H7 (cell line): Measurements from ENCODE around the gene TMEM72. TPM values are rescaled to one million over a fixed set of nuclear protein-coding genes. Genes with fewer than 3 reads are reported as not detected.

Experiments used
- DNase-seq: peaks from one replicate; pipeline ENCODE4 v3.0.0; 2012
- H3K27me3 ChIP-seq: 2 replicates; pipeline ENCODE4 v1.6.0; 2011; ENCODE audit warnings: mild to moderate bottlenecking, low read length; ENCODE audit not compliant: control insufficient read depth, insufficient read depth
- H3K36me3 ChIP-seq: replicated peaks from 2 replicates; pipeline ENCODE4 v1.5.1; 2011; ENCODE audit warnings: low read length; ENCODE audit not compliant: control insufficient read depth, insufficient read depth
- H3K4me3 ChIP-seq: 2 replicates; pipeline ENCODE4 v1.5.1; 2011; ENCODE audit warnings: low read depth, mild to moderate bottlenecking, control low read depth, low read length, moderate library complexity; ENCODE audit not compliant: insufficient read depth
- total RNA-seq: library from RNA; depleted of rRNA; stranded (reverse); fragments of >200 nt; shearing (Covaris generic); gene quantifications from 2 replicates; pipeline ENCODE4 v1.2.3, GENCODE V29; 2014

The TMEM72 gene
- total RNA-seq, 1 experiment from 2014 or later: not detected

DNA sequence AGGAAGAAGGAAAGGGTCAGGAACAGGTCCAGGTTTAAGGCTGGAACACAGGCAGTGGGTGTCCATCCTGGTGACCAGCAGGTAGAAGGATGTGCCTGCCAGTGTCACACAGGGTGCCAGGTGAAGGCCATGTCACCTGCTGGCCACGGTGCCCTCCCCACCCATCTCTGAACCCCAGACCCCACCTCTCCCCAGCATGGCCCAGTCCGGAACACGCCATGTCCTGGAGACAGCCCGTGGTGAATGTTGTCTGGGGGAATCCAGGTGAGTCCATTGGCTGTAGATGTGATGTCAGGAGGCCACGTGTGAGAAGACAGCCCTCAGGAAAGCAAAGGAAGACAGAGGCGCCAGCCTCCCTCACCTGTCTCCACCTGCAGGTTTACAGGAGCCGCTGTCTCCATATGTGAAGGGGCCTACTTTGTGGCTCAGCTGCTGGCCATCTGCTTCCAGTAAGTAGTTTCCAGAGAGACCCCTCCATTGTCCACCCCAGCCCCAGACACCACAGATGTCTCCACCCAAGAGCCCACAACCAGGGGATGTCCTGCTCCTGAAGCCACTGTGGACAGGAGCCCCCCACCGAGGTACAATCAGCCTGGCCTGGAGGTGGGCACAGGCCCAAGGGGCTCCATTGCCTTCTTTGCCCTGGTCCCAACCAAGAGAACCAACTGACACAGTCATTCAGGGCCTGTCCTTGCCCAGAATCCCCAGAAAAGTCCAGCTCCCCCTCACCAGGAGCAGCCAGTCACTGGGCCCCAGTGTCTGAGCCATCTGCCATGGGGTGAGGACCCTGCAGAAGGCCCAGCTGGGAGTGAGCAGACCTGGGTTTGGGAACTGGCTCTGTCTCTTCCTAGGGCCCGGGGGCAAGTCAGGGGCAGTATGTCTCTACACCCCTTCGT lies 20.7 kb downstream of the TMEM72 start:
- Histone ChIP-seq H3K27me3 (no peaks in the 10 kb centered on the region), H3K4me3 (no peak overlapping the region), H3K36me3 (no peaks in the 10 kb centered on the region)
- DNase-seq: no peak

DNA sequence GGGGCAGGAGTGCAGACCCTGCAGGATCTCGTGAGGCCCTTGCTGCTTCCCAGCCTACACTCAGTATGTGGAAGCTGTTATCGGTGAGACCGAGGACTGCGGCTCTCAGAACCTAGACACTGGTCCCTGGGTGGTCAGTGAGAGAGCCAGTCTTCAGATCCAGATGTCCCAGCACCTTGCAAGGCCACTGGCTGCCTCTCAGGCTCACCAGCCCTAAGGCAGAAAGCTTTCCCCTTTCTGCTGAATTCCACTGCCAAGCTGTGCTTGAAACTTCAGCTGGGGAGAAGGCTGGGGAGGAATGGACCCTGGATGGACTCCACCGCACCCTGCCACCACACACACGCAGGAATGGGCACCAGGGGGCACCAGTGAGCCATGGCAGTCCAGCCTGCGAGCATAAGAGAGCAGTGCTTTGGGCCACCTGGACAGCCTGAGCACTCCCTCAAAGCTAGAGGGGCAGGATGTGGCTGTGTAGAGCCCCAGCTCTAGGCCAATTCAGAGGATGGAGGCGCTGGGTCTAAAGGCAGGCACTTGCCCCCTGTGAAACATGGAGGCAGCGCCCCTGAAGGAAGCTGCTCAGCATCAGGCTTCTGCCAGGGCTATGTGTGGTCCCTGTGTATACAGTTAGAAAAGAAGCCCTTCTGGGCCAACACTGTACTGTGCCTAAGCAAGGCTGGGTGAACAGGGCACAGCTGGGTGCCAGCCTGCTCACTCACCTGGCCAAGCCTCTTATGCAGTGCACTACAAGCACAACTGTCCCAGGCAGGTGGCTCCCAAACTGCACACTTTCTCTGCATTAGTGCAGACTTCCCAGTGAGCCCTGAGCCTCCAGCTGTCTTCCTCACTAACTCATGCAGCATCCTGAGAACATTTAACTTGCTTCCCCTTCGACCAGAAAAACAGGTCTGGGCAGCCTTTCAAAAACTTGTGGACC lies 21.6 kb downstream of the TMEM72 start:
- no peak overlapping the region for H3K4me3 ChIP-seq
- H3K27me3 ChIP-seq: no peaks in the 10 kb centered on the region
- DNase-seq: peak; percentile 89
- no peaks in the 10 kb centered on the region for H3K36me3 ChIP-seq

DNA sequence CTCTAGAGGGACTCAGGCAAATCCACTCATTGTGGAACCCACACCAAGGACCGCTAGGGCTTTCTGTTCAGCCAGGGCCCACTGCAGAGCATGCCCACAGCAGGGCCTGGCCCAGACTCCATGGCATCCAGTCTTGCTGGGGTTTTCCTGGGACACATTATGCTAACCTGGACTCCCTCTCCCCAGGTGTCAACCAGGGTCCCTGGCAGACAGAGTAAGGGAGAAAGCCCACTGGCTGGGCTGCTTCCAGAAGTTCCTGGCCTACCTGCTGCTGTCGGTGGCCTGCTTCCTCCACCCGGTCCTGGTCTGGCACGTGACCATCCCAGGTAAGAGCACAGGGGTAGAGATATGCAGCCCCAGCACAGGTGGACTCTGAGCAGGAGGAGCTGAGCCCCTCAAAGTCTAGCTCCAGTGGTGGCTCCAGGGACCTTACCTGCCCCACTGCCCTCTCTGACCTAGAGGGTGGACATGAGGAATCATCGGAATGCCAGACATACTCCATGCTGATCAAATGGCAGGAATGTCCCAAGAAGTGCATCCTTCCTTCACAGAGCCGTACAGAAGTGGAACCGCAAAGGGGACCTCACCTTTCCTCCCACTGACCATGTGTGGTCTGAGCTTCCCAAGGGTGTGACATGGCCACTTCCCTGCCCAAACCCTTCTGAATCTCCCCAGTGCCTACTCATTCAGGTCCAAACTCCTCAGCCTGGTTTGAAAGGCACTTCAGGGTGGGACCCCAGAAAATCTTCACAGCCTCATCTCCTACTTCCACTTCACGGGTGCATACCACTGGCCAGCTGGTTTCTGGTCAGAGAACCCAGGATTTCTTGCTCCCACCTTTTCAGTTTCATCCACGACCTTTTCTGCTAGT lies 22.5 kb downstream of the TMEM72 start:
- Histone ChIP-seq H3K27me3 (no peaks in the 10 kb centered on the region), H3K36me3 (no peaks in the 10 kb centered on the region), H3K4me3 (no peak overlapping the region)
- no peak for DNase-seq

DNA sequence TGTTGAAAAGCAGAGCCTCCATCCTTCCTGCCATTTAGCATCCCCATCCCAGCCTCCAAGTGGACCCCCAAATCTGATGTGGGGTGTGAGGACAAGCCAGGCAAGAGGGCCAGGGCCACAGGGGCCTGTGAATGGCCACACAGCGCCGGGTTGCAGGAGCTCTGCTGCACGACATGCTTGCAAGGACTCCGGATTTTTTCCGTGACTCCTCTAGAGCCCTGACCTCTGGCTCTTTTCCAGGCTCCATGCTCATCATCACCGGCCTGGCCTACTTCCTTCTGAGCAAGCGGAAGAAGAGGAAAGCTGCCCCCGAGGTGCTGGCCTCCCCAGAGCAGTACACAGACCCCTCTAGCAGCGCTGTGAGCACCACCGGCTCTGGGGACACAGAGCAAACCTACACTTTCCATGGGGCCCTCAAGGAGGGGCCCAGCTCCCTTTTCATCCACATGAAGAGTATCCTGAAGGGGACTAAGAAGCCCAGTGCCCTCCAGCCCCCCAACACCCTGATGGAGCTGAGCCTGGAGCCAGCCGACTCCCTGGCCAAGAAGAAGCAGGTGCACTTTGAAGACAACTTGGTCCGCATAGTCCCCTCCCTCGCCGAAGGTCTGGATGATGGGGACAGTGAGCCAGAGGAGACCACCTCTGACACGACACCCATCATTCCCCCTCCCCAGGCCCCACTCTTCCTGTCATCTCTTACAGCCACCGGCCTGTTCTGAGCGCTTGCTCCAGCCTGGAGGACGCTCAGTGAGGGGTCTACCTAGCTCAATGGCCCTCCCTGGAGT lies 23.5 kb downstream of the TMEM72 start:
- Histone ChIP-seq H3K4me3 (no peak overlapping the region), H3K27me3 (no peaks in the 10 kb centered on the region), H3K36me3 (no peaks in the 10 kb centered on the region)
- DNase-seq: no peak

DNA sequence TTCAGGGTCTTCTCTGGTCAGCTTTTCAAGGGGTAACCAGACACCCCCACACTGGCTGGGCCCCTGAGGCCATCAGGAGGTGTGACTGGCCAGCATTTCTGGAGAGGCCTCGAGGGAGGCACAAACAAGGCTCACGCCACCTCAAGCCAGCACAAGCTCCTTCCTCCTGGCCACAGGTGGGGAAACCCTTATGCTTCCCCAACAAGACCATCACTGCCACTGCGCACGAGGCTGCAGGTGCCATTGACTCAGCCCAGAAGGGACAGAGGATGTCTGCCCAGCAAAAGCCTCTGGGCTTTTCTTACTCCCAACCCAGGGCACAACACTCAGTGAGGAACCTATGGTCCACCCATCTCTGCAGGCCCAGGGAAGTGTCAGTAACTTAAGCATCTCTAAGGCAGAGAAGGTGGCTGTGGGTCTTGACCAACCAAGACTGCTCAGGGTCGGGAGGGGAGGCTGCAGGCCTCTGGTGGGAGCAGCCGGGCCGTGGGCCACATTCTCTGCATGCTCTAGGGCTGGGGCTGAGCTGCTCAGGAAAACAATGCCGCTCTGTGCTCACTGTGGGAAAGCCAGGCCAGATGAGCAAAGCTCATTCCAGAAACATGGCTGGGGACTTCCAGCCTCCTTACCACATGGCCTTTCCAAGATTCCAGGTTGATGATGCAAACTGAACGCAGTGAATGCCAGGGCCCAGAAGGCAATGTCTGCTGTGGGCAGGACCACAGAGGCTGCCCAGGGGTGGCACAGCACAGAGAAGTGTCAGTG lies 24.2 kb downstream of the TMEM72 start:
- DNase-seq: no peak
- H3K36me3 ChIP-seq: no peaks in the 10 kb centered on the region
- H3K27me3 ChIP-seq: no peaks in the 10 kb centered on the region
- no peak overlapping the region for H3K4me3 ChIP-seq

DNA sequence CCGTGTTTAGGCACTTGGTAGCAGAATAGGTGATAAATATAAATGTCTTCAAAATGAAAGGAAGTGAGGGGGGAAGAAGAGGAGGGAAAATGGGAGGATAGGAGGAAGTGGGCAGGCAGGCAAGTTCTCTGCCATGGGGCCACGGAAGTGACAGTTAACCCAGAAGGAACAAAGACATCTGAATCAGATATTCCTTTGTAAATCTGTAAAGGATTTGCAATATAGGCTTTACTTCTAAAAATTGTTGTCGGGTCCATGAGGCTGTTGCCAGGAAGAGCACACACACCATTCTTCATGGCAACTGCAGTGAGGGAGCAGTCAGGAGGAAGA lies 24.8 kb downstream of the TMEM72 start:
- no peak for DNase-seq
- Histone ChIP-seq H3K36me3 (no peaks in the 10 kb centered on the region), H3K4me3 (no peak overlapping the region), H3K27me3 (no peaks in the 10 kb centered on the region)

DNA sequence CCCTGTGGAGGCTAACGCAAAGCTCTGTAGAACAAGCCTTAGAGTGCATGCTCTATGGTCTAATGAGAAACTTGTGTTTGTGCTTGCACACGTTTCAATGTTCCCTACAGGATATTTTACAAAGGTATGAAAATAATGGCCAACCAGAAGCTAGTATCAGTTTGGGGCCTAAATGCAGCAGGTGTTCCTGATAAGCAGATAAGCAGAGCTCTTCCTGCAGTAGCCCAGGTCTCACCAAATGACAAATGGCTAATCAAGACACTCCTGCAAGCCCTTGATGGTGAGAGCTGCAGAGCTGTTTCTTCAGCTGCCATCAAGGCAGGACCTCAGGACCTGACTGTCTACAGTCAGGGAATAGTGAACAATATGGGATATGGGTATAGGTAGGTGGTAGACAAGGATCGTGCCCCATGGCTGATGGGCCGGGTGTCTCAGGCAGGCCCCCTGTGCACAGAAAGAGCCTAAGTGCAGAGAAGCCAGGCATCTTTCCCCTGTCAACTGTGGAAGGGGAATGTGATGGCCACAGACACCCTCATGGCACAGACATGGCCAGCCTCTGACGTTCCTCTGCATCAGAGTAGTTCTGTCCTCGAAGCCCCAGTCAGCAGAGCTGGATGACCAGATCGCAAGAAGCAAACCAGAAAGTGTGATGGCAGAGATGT lies 25.3 kb downstream of the TMEM72 start:
- DNase-seq: no peak
- no peaks in the 10 kb centered on the region for H3K36me3 ChIP-seq
- H3K27me3 ChIP-seq: no peaks in the 10 kb centered on the region
- no peak overlapping the region for H3K4me3 ChIP-seq

DNA sequence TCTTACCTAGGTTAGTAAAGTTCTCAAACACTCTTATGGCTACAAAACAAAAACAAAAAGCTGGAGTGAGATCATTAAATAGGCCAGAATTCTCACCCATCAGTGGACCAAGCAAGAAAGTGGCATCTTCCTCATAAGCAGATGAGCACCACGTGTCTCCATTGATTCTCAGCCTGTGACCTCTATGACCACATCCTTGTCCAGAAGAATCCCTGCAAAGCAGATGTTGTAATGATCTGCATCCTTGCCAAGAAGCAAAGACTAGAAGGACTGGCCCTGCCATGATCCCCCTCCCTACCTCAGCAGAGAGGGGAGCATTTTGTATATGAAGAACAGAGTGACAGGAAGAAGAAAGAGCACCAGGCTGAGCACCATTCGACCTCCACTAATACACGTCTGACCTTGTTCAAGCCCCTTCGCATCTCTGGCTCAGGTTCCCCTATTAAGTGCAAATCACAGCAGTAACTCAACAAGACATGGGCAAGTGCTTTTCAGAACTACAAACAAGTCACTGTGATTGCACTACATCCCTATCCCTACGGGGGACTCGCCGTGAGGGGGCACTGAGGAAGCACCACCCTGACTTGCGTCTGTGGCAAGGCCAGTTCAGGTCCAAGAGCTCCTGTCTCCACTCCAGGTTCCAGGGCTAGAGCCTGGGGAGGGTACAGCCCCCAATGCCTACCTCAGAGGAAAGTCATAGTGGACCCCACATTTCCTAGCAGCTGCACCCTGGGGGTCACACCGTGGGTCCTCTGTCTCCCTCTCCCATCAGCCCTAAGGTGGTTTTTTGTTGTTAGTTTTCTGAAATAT lies 26.3 kb downstream of the TMEM72 start:
- no peak for DNase-seq

DNA sequence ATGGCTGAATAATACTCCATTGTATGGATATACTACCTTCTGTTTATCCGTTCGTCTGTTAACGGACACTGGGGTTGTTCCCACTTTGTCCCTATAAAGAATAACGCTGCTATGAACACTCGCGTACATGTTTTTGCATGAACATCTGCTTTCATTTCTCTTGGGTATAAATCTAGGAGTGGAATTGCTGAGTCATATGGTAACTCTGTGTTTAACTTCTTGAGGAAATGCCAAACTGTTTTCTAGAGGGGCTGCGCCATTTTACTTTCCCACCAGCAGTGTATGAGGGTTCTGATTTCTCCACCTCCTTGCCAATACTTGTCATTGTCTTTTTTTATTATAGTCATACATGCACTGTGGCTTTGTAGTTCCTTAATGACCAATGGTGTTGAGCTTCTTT lies 27.8 kb downstream of the TMEM72 start:
- no peaks in the 10 kb centered on the region for H3K36me3 ChIP-seq
- DNase-seq: no peak
- H3K27me3 ChIP-seq: no peaks in the 10 kb centered on the region
- no peak overlapping the region for H3K4me3 ChIP-seq

More for the DNA sequence above, 26.3 kb downstream of the TMEM72 start:
- H3K27me3 ChIP-seq: no peaks in the 10 kb centered on the region
- H3K4me3 ChIP-seq: no peak overlapping the region
- H3K36me3 ChIP-seq: no peaks in the 10 kb centered on the region

DNA sequence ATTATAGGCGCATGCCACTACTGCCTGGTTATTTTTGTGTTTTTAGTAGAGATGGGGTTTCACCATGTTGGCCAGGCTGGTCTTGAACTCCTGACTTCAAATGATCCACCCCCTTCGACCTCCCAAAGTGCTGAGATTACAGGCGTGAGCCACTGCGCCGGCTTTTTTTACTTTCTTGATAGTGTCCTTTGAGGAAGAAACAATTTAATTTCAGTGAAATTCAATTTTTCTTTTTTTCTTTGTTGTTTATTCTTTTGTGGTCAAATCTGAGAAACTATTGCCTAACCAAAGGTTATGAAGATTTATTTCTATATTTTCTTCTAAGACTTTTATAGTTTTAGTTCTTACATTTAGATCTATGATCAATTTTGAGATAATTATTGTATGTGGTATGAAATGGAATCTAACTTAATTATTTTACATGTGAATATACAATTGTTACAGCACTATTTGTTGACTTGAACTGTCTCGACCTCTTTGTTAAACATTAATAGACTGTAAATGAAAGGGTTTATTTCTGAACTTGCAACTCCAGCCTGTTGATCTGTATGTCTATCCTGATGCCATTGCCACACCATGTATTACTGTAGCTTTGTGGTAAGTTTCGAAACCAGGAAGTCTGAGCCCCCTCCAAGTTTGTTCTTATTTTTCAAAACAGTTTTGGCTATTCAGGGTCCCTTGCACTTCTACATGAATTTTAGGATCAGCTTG lies 28.7 kb downstream of the TMEM72 start:
- H3K27me3 ChIP-seq: no peaks in the 10 kb centered on the region
- no peak overlapping the region for H3K4me3 ChIP-seq
- no peaks in the 10 kb centered on the region for H3K36me3 ChIP-seq
- DNase-seq: no peak

DNA sequence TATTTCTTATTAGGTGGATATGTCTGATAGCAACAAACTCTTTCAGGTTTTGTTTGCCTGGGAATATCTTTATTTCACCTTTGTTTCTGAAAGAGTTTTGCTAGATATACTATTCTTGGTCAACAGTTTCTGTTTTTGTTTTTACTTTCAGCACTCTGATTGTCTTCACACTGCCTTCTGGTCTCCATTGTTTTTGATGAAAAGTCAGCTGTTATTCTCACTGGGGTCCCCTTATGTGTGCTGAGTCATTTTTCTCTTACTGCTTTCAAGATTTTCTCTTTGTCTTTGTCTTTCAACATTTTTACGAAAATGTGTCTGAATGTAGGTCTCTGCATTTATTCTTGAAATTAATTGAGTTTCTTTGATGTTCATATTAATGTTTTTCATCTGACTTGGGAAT lies 33.2 kb downstream of the TMEM72 start:
- H3K27me3 ChIP-seq: no peaks in the 10 kb centered on the region
- DNase-seq: no peak
- no peak overlapping the region for H3K4me3 ChIP-seq
- no peaks in the 10 kb centered on the region for H3K36me3 ChIP-seq

DNA sequence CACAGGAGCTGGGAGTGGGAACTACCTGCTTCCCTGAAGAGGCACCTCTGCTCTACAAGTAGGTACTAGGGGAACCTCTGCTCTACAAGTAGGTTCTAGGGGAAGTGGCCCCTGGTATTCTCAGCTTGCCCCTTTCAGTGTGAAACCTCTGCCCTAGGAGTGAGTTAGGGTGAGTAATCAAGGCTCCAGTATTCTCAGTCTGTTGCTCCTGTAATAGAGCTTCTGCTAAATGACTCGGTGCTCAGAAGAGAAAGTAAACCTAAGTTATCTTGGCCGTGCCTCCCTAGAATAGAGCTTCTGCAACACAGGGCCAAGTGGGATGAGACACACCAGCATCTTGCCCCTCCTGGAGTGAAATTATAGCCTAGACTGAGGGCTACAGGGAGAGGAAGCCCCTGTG lies 35.1 kb downstream of the TMEM72 start:
- no peaks in the 10 kb centered on the region for H3K27me3 ChIP-seq
- DNase-seq: no peak
- no peak overlapping the region for H3K4me3 ChIP-seq
- H3K36me3 ChIP-seq: no peaks in the 10 kb centered on the region
